ENCODE measurements around the gene FBRSL1. TPM values are rescaled to one million over a fixed set of nuclear protein-coding genes. Genes with fewer than 3 reads are reported as not detected.

FBRSL1 gene
- total RNA-seq, 1 donor from 2014 or later, result 26.1 TPM

GRCh38 chr12:132484183-132484890, 5.6 kb upstream of the FBRSL1 start:
- ATAC-seq, result no peak

- ATAC-seq, result no peak
Measured at GRCh38 chr12:132484891-132485441, 5.0 kb upstream of the FBRSL1 start.

GRCh38 chr12:132485619-132486018, 4.3 kb upstream of the FBRSL1 start:
- no peak for ATAC-seq

- no peak for ATAC-seq
Measured at GRCh38 chr12:132486168-132486567, 3.8 kb upstream of the FBRSL1 start.

GRCh38 chr12:132486576-132486975, 3.4 kb upstream of the FBRSL1 start:
- no peak for ATAC-seq

- ATAC-seq, result no peak
Measured at GRCh38 chr12:132487311-132487741, 2.6 kb upstream of the FBRSL1 start.

GRCh38 chr12:132488127-132489077, 1.5 kb upstream of the FBRSL1 start:
- peak; percentile 5 for ATAC-seq

GRCh38 chr12:132489078-132489601, 811 bp upstream of the FBRSL1 start:
- ATAC-seq, result peak; percentile 32

GRCh38 chr12:132490422-132491137, 629 bp downstream of the FBRSL1 start:
- no peak for ATAC-seq

- no peak for ATAC-seq
Measured at GRCh38 chr12:132491138-132491663, 1.2 kb downstream of the FBRSL1 start.

- no peak for ATAC-seq
Measured at GRCh38 chr12:132491761-132492378, 1.9 kb downstream of the FBRSL1 start.

- ATAC-seq, result no peak
Measured at GRCh38 chr12:132492522-132492921, 2.6 kb downstream of the FBRSL1 start.

GRCh38 chr12:132492951-132493350, 3.0 kb downstream of the FBRSL1 start:
- ATAC-seq, result no peak

- no peak for ATAC-seq
Measured at GRCh38 chr12:132493482-132494178, 3.7 kb downstream of the FBRSL1 start.

- no peak for ATAC-seq
Measured at GRCh38 chr12:132494294-132495164, 4.6 kb downstream of the FBRSL1 start.

GRCh38 chr12:132495165-132495544, 5.2 kb downstream of the FBRSL1 start:
- no peak for ATAC-seq

GRCh38 chr12:132495629-132496357, 5.8 kb downstream of the FBRSL1 start:
- ATAC-seq, result no peak

GRCh38 chr12:132496358-132496669, 6.4 kb downstream of the FBRSL1 start:
- no peak for ATAC-seq

- no peak for ATAC-seq
Measured at GRCh38 chr12:132496710-132497109, 6.8 kb downstream of the FBRSL1 start.

Measured in esophagus mucosa (tissue), 1 donor.